22Rv1 (cell line): ENCODE measurements around the gene DCDC2C.
A peak's percentile ranks its signal among the peaks of the same experiment; 100 is the strongest.
"Not testable (repeated sequence)": the region's sequence is repeated elsewhere in the genome, so short reads cannot be mapped to it uniquely, and the experiment has no call there.

ENCODE experiments used
- H3K27ac ChIP-seq: fragments of 450-650 bp; 2 replicates; pipeline ENCODE4 v1.5.1; 2017
- ZFX ChIP-seq: fragments of 450-650 bp; IDR thresholded peaks from 2 replicates; pipeline ENCODE4 v1.6.1; 2017; ENCODE audit warnings: antibody characterized with exemption, borderline replicate concordance
- TF ChIP-seq, protein P1 (sequence below): fragments of 450-650 bp; IDR thresholded peaks from 2 replicates; pipeline ENCODE4 v1.5.1; 2017; ENCODE audit warnings: mild to moderate bottlenecking

The DCDC2C gene

DNA sequence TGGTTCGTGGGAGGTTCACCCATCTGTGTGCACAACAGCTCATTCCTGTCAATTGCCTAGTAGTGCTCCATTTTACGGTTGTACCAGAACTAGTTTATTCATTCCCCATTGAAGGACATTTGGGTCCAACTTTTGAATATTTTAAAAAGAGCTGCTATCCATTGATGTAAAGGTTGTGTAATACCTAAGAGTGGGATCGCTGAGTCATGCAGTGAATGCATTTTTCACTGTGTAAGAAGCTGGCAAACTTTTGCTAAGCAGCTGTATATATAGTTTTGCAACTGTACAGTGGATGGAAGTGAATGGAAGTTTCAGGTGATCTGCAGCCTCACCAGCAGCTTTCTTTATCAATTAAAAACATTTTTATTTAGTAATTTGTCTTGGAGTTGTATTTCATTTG lies 104.5 kb downstream of the DCDC2C start:
- TF ChIP-seq ZFX = no peak
- H3K27ac ChIP-seq = no peak overlapping the region

DNA sequence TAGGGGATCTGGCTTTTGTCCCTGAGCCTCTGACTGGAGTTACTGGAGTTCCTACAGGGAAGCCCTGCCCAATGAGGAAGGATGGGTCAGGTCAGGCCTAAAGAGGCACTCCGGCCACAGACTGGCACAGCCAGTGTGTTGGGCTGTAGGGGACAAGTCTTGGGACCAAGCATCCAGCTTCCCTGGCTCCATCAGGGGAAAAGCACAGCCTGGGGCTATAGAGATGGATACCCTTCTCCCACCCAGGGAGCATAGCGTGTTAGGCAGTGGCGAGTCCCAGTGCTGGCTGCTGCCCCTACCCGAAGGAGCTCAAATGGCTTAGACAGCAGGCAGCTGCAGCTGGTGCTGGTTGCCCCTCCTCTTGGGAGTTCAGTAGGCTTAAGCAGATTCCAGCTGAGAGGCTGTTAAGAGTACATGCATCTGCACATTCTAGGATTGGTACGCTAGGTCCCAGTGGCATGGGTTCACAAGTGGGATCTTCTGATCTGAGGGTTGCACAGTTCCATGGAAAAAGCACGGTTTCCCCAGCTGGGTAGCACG lies 111.4 kb downstream of the DCDC2C start:
- H3K27ac ChIP-seq = no peak overlapping the region
- TF ChIP-seq, protein P1, sequence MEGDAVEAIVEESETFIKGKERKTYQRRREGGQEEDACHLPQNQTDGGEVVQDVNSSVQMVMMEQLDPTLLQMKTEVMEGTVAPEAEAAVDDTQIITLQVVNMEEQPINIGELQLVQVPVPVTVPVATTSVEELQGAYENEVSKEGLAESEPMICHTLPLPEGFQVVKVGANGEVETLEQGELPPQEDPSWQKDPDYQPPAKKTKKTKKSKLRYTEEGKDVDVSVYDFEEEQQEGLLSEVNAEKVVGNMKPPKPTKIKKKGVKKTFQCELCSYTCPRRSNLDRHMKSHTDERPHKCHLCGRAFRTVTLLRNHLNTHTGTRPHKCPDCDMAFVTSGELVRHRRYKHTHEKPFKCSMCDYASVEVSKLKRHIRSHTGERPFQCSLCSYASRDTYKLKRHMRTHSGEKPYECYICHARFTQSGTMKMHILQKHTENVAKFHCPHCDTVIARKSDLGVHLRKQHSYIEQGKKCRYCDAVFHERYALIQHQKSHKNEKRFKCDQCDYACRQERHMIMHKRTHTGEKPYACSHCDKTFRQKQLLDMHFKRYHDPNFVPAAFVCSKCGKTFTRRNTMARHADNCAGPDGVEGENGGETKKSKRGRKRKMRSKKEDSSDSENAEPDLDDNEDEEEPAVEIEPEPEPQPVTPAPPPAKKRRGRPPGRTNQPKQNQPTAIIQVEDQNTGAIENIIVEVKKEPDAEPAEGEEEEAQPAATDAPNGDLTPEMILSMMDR = no peak
- TF ChIP-seq ZFX = no peak

DNA sequence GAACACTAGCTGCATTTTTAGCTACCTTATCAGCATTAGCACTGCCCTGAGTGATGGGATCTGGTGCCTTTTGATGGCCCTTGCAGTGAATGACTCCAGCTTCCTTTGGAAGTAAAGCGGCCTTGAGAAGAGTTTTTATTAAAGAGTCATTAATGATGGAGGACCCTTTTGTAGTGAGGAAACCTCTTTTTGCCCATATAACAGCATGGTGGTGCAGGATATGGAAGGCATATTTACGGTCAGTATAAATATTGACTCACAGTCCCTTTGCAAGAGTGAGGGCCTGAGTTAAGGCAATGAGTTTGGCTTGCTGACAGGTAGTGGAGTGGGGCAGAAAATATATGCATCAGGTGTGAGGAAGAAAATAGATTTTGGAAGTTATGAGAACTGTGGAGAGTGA lies 113.8 kb downstream of the DCDC2C start:
- H3K27ac ChIP-seq = not testable (repeated sequence)

DNA sequence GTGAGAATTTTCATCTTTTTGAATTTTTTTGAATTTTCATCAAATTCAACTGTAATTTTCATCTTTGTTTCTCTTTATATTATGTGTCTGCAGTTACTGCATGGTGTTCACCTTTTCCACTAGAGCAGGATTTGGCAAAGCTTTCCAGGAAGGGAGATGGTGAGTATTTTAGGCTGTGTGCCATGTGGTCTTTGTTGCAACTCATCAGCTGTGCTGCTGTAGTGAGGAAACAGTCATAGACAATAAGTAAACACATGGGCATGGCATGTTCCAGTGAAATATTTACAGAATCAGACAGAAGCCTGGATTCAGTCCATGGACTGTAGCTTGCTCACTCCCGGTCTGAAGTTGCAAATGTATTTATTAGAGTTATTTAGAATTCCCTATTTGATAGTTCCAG lies 120.4 kb downstream of the DCDC2C start:
- no peak for TF ChIP-seq ZFX
- TF ChIP-seq, protein P1 = no peak
- H3K27ac ChIP-seq = no peak overlapping the region

DNA sequence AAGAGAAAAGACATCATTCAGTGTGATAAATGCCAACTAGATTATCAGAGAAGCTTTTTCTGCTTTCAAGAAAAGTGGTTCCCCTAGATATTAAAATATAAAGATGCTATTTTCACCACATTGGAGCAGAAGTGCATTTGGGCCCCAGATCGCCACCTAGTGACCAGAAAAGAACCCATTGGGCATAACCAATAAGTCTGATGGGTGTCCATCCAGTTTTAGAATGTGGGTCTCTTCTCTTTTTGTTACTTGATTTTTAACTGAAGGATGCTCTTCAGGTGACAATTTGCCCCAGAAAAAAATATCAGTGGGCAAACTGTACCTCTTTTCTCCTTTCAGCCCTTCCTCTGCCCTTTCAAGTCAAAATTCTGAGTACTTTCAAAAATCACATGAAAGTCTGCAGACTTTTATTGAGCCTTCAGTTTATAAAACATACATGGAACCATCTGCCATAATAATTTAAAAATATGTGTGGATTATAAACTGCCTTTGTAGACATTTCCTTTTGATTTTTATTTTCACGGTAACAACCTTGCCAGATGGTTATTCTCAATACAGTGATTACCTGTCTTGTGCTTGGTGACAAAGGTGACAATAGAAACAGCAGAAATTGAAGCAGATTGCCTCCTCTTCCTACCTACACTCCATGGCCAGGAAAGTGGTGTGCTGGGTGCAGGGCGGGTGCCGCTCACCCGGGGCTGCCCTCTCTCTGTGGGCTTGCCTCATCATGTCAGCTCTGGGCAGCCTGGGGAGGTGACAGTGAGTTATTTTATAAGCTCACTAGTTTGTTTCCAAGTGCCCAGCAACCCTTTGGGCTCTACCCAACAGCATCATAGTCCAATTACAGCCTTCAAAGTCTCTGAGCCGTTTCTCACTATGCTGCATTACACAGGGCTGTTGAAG lies 124.5 kb downstream of the DCDC2C start:
- TF ChIP-seq, protein P1 = peak; percentile 83
- no peak for TF ChIP-seq ZFX
- H3K27ac ChIP-seq = no peak overlapping the region

DNA sequence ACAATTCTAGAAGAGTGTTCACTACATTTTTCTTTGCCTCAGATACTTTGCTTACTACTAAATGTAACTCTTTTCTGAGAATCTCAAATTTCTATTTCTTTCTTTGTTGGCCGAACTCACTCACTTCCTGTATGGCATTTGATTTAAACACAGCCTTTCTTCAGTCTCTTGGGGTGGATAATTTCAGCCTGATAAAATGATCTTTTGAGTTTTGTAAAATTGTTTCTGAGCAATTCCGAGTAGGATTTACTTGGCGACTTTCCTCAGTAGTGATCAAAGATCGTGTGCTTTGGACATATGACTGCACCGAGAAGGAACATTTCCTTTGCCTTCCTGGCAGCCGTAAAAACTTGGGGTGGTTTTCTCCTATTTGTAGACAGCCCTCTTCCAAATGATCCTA lies 127.4 kb downstream of the DCDC2C start:
- TF ChIP-seq, protein P1 = no peak
- TF ChIP-seq ZFX = no peak
- H3K27ac ChIP-seq = no peak overlapping the region

DNA sequence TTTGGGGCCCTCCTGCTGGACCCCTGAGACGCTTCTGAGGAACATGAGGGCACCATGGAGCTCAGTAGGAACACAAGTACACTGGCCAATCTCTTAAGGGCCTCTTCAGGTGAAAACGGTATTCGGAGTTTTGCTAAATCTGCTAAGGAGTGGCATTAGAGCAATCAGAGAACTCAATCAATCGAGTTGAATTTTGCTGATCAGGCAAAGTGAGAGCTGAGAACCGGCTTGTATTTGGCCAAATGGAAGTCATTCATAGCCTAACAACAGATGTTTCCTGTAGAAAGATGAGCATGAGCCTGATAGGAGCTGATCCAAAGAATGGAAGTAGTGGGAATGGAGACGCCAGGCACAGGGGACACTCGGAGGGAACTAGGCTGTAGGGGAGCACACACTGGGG lies 133.7 kb downstream of the DCDC2C start:
- no peak for TF ChIP-seq ZFX
- TF ChIP-seq, protein P1 = no peak
- H3K27ac ChIP-seq = no peak overlapping the region

DNA sequence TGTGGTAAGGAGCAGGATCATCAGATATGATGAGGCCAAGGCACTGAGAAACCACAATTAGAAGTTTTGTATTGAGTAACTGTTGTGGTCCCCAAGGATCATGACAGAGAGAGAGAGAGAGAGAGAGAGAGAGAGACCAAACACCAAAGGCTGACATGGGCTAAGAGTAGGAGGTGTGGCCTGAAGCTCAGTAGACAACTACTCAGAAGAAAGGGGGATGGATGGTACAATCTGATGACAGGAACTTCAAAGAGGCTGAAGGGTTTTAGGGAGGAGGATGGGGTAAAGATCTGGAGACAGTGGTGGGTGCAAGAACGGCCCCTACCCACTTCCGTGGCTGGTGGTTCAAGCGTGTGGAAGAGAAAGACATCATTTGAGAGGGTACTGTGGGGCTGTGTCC lies 135.0 kb downstream of the DCDC2C start:
- TF ChIP-seq, protein P1 = no peak
- no peak for TF ChIP-seq ZFX
- H3K27ac ChIP-seq = no peak overlapping the region
